ENCODE data around the gene GRM6. TPM values are rescaled to one million over a fixed set of nuclear protein-coding genes. Genes with fewer than 3 reads are reported as not detected.
A peak's percentile ranks its signal among the peaks of the same experiment; 100 is the strongest.

GRM6 gene
- total RNA-seq = not detected

- no peak for DNase-seq
These were observed at the start of gene GRM6 for GRCh38 chr5:178994580-178995340. Gene GRM6 (minus strand): TSS chr5:178995320. CDS start chr5:178994944, 376 bp downstream.

GRCh38 chr5:179044765-179045164, 49.6 kb upstream of the GRM6 start:
- no peak for DNase-seq

- DNase-seq = no peak
These were observed 38.0 kb upstream of the GRM6 start for GRCh38 chr5:179033004-179033580.

GRCh38 chr5:179023528-179024189, 28.5 kb upstream of the GRM6 start, which contains the start of gene ZNF879:
Gene ZNF879 (plus strand): TSS chr5:179023804. CDS start chr5:179025005, 1,201 bp downstream.
- DNase-seq = peak; percentile 91

GRCh38 chr5:179008667-179009066, 13.5 kb upstream of the GRM6 start:
- no peak for DNase-seq

- DNase-seq = no peak
These were observed 11.4 kb upstream of the GRM6 start for GRCh38 chr5:179006564-179006963.

GRCh38 chr5:178998441-178998840, 3.3 kb upstream of the GRM6 start:
- no peak for DNase-seq

- no peak for DNase-seq
These were observed 2.1 kb upstream of the GRM6 start for GRCh38 chr5:178997191-178997590.

- DNase-seq = no peak
These were observed 1.0 kb upstream of the GRM6 start for GRCh38 chr5:178996156-178996555.

GRCh38 chr5:178995341-178995690, 196 bp upstream of the GRM6 start:
- no peak for DNase-seq

GRCh38 chr5:178993955-178994579, 1.1 kb downstream of the GRM6 start:
- no peak for DNase-seq

GRCh38 chr5:178993236-178993765, 1.8 kb downstream of the GRM6 start:
- no peak for DNase-seq

- DNase-seq = no peak
These were observed 2.7 kb downstream of the GRM6 start for GRCh38 chr5:178992291-178992895.

GRCh38 chr5:178991190-178992145, 3.7 kb downstream of the GRM6 start:
- DNase-seq = no peak

- no peak for DNase-seq
These were observed 4.6 kb downstream of the GRM6 start for GRCh38 chr5:178990491-178990890.

- DNase-seq = no peak
These were observed 5.8 kb downstream of the GRM6 start for GRCh38 chr5:178989311-178989710.

- no peak for DNase-seq
These were observed 6.5 kb downstream of the GRM6 start for GRCh38 chr5:178988436-178989220.

GRCh38 chr5:178986326-178986960, 8.7 kb downstream of the GRM6 start:
- DNase-seq = no peak
